Measurements from ENCODE around the gene CAPN9.

- TF ChIP-seq ARNTL (CRISPR knock-in tag; IDR thresholded peaks at IDR 0.05; ENCODE audit: borderline replicate concordance, low read depth) (no peak), TOX (CRISPR knock-in tag; IDR thresholded peaks at IDR 0.05; ENCODE audit: borderline replicate concordance) (no peak), RARB (CRISPR knock-in tag; IDR thresholded peaks at IDR 0.05) (no peak), CSRNP3 (CRISPR knock-in tag; IDR thresholded peaks at IDR 0.05) (no peak), OSR1 (CRISPR knock-in tag; IDR thresholded peaks at IDR 0.05) (no peak), CREB5 (CRISPR knock-in tag; IDR thresholded peaks at IDR 0.05; ENCODE audit: low read depth) (no peak)
These were observed 79.1 kb downstream of the CAPN9 start for GRCh38 chr1:230826166-230826875.
